GM12873 (cell line): Measurements from ENCODE around the gene VAV2.

Source experiments
- TF ChIP-seq, protein P1 (sequence below): IDR thresholded peaks from 2 replicates; pipeline ENCODE4 v1.5.1; 2012; ENCODE audit warnings: low read depth, mild to moderate bottlenecking, moderate library complexity, low read length, control low read depth; ENCODE audit not compliant: insufficient read depth; ENCODE audit errors: missing control alignments

The VAV2 gene

DNA sequence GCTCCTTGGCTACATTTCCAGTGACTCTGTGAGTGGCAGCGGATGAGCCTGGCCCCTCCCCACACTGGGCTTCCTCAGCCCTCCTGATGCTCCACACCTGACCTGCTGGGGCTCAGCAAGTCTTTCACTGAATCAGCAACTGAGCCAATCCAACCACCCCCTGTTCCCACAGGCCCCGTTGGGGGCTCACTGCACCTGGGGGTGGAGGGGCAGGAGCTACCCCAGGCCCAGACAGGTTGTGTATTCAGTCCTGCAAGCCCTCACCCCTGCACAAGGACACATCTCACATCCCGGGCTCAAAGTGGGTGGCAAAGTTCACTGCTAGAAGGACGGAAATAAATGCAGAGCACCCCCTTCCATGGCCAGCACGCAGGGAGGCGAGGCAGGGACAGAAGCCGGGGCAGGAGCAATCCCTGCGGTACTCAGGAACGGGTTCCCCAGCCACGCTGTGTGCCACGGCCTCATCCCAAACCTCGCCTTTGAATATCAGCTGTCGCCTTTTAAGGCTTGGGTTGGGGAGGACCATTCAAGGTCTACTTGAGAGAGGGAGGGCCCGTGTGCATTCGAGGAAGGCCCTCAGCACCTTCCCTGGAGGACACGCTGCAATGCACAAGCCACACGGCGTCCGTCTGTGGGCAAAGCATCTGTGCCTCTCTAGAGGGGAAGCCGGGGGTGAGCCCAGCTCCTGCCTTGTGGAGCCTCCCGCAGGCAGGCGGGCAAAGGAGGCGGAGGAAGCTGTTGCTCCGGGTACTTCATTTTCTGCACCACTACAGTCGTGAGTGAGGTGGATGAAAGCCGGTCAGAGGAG, 179.0 kb downstream of the VAV2 start:
- TF ChIP-seq, protein P1, sequence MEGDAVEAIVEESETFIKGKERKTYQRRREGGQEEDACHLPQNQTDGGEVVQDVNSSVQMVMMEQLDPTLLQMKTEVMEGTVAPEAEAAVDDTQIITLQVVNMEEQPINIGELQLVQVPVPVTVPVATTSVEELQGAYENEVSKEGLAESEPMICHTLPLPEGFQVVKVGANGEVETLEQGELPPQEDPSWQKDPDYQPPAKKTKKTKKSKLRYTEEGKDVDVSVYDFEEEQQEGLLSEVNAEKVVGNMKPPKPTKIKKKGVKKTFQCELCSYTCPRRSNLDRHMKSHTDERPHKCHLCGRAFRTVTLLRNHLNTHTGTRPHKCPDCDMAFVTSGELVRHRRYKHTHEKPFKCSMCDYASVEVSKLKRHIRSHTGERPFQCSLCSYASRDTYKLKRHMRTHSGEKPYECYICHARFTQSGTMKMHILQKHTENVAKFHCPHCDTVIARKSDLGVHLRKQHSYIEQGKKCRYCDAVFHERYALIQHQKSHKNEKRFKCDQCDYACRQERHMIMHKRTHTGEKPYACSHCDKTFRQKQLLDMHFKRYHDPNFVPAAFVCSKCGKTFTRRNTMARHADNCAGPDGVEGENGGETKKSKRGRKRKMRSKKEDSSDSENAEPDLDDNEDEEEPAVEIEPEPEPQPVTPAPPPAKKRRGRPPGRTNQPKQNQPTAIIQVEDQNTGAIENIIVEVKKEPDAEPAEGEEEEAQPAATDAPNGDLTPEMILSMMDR: no peak

DNA sequence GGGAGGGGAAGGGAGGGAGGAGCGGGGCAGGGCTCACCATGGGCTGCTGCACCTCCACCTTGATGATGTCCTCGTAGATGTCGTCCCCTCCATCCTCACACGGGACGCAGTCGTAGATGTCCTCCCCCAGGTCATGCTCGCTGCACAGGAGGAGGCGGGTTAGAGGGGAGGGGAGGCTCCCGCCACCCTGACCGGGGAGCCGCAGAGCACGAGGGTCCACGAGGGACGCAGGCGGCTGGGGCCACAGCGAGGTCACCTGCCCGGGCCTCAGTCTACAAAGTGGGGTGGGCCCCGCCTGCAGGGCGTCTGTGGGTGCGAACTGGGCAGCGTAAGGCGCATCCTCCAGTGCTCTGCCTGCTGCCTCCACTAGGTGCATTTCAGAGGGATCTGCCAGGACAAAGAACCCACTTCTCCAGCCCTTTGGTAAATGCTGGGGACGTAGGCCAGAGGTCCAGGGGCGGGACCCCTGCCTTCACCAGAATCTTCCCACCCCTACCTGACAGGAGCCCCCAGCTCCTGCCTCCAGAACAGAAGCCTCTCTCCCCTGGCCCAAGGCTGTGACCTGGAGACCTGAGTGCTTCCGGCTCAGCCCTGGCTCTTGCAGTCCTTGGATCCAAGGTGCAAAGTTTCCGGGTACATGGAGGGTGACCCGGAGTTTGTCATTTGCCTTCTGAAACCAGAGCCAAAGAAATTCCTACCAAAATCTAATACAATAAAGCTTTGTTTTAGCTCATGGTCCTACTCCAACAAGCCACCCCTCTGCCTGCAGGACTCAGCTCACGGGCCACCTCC, 179.9 kb downstream of the VAV2 start:
- TF ChIP-seq, protein P1: no peak

DNA sequence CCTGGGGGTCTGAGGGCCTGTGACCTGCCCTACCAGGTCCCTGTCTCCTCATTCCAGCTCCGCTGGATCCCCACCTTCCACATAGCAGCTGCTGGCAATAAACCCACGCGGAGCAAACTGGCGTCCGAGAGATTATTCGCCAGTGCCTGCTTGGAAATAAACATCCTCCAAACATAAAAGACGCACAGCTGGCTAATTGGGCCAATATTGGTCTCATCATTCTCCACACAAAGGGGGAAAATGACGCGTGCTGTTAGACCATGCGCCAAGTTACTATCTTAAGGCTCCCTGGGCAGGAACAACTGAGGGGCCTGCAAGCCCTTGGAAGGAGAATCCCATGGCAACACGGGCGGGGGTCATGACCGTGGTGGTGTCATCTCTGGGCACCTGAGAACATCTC, 180.7 kb downstream of the VAV2 start:
- TF ChIP-seq, protein P1: no peak

DNA sequence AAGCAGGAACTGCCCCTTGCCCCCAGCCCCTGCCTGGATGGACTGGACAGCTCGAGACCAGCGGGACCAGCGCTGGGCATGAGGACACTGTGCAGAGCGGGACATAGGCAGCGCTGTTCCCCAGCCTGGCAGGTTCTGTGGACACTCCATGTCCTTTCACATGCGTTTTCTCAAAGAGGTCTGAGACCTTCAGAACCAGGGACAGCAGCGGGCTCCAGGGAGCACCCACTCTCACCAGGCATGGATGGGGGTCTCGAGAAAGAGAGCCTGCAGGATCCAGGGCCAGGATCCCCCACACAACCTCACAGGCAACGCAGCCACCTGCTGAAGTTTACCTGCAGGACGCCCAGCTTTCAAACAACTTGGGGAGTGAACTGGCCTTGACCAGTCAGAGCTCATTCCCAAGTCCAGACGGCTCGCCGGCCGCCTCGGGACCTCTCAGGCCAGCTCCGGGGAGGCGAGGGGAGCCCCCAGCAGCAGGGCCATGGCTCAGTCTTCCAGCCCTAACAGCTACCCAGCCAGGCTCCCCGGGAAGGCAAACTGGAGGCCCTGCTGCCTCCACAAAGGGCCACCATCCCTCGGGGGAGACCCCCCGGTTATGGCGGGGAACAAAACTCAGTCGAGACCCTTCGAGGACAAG, 181.4 kb downstream of the VAV2 start:
- TF ChIP-seq, protein P1: no peak

DNA sequence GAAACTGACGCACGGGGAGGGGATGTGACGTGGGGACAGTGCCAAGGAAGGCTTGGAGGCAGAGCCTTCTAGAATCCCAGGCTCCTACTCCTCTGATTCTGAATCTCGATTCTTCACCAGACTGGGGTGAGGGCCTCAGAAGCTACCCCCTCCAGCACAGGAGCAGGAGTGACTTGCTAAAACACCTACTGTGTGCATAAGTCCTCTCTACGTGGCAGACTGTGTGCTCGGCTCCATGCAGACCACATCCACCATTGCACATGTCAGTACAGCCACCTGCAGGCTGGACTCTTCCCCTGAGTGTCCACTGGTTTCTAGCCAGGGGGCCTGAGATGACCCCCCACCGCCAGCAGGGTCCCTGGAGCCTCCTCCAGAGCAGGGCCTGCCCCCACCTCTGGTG, 182.8 kb downstream of the VAV2 start:
- TF ChIP-seq, protein P1: no peak

DNA sequence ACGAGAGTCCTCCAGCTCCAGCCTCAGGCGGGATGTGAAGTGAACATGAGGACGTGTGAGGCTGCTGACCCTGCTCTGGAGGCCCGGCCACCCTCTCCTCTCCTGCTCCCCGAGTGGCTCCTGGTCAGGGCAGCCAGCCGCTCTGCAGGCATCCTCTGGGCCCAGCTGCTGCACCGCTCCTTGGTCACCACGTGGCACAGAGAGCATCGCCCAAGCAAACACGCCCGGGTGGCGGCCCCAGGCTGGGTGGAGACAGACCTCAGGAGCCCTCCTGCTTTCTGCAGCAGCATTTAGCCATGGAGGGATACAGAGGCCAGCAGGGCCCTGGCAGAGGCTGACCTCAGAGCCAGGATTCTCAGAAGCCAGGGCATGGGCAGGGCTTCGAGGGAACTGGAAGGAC, 184.3 kb downstream of the VAV2 start:
- TF ChIP-seq, protein P1: no peak

DNA sequence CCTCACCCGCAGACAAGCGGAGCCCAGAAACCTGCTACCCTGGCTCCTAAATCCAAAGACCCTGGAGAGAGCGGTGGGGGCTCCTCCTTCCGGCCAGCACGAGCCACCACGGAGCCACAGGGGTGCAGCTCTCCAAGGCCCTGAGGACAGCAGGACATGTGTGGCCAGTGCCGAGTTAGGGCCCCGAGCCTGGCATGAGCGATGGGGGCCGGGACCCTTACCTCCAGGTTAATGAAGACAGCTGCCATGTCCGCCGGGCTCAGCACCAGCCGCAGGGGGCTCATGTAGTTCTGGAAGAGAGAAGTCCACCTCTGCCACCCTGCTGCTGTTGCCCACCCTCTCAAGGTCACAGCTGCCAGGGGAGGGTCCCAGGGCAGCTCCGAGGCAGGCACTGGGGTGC, 185.1 kb downstream of the VAV2 start:
- TF ChIP-seq, protein P1: no peak
